HuH-7.5 (cell line): ENCODE measurements around the gene AKAP5.
"Not testable (repeated sequence)": the region's sequence is repeated elsewhere in the genome, so short reads cannot be mapped to it uniquely, and the experiment has no call there.

Experiments
- DNase-seq: peaks from one replicate; pipeline ENCODE4 v3.0.0; 2011; ENCODE audit warnings: low spot score

AKAP5 gene

GRCh38 chr14:64503434-64504309 lies 38.4 kb downstream of the AKAP5 start, which contains the start of gene ZBTB25:
TSS of gene ZBTB25 (minus strand) at chr14:64503838. CDS start at chr14:64490533, 13,305 bp downstream.
- DNase-seq = peak; percentile 67

GRCh38 chr14:64504310-64504896 lies 39.1 kb downstream of the AKAP5 start, which contains the start of gene ZBTB1:
TSS of gene ZBTB1 (plus strand) at chr14:64504770. CDS start at chr14:64521505, 16,735 bp downstream.
- DNase-seq = peak; percentile 57

- peak; percentile 72 for DNase-seq
These were observed 39.8 kb downstream of the AKAP5 start for GRCh38 chr14:64504897-64505794.

GRCh38 chr14:64506721-64507120 lies 41.4 kb downstream of the AKAP5 start:
- no peak for DNase-seq

GRCh38 chr14:64507376-64508156 lies 42.3 kb downstream of the AKAP5 start:
- DNase-seq = no peak

- DNase-seq = no peak
These were observed 43.0 kb downstream of the AKAP5 start for GRCh38 chr14:64508215-64508776.

- DNase-seq = no peak
These were observed 43.7 kb downstream of the AKAP5 start for GRCh38 chr14:64509036-64509435.

GRCh38 chr14:64510825-64511671 lies 45.7 kb downstream of the AKAP5 start:
- no peak for DNase-seq

GRCh38 chr14:64513271-64513670 lies 48.0 kb downstream of the AKAP5 start:
- no peak for DNase-seq

GRCh38 chr14:64515053-64515452 lies 49.8 kb downstream of the AKAP5 start:
- DNase-seq = no peak

GRCh38 chr14:64516969-64517368 lies 51.7 kb downstream of the AKAP5 start:
- no peak for DNase-seq

GRCh38 chr14:64517667-64518066 lies 52.4 kb downstream of the AKAP5 start:
- not testable (repeated sequence) for DNase-seq

GRCh38 chr14:64518229-64518628 lies 52.9 kb downstream of the AKAP5 start:
- DNase-seq = no peak

- no peak for DNase-seq
These were observed 55.4 kb downstream of the AKAP5 start for GRCh38 chr14:64520699-64521098.

GRCh38 chr14:64522591-64523355 lies 57.5 kb downstream of the AKAP5 start:
- no peak for DNase-seq
